HUES64 (cell line): ENCODE results near the gene STEAP3.

Source experiments
- H3K27ac ChIP-seq: 2 replicates; pipeline ENCODE4 v1.7.0; 2013; ENCODE audit warnings: low read depth, low read length, inconsistent platforms
- H3K27me3 ChIP-seq: 2 replicates; pipeline ENCODE4 v1.6.1; 2013; ENCODE audit warnings: mild to moderate bottlenecking, low read length; ENCODE audit not compliant: insufficient read depth
- H3K36me3 ChIP-seq: 2 replicates; pipeline ENCODE4 v1.6.1; 2013; ENCODE audit warnings: mild to moderate bottlenecking, low read length; ENCODE audit not compliant: insufficient read depth
- H3K4me1 ChIP-seq: 2 replicates; pipeline ENCODE4 v1.6.1; 2013; ENCODE audit warnings: mild to moderate bottlenecking, low read length, moderate library complexity; ENCODE audit not compliant: insufficient read depth
- H3K4me3 ChIP-seq: 2 replicates; pipeline ENCODE4 v1.5.1; 2013; ENCODE audit warnings: mild to moderate bottlenecking, low read length, moderate library complexity
- H3K9ac ChIP-seq: 2 replicates; pipeline ENCODE4 v1.6.1; 2013; ENCODE audit warnings: mild to moderate bottlenecking, low read depth, low read length
- H3K9me3 ChIP-seq: 2 replicates; pipeline ENCODE4 v1.6.1; 2013; ENCODE audit warnings: low read depth, low read length; ENCODE audit not compliant: insufficient read depth
- WGBS: fragments of 150-250, 120-280 bp; methylation state at CpG from one replicate; pipeline ENCODE4 v1.1.7; 2013; ENCODE audit warnings: missing lambda C conversion rate; 5-methylcytosine and 5-hydroxymethylcytosine counted together

Gene STEAP3

GRCh38 chr2:119181391-119181790, 42.2 kb upstream of the STEAP3 start:
- H3K9me3 ChIP-seq: no peaks in the 10 kb centered on the region
- no peaks in the 10 kb centered on the region for H3K36me3 ChIP-seq
- H3K4me3 ChIP-seq: no peak overlapping the region
- no peaks in the 10 kb centered on the region for H3K27me3 ChIP-seq
- no peaks in the 10 kb centered on the region for H3K4me1 ChIP-seq
- no peak overlapping the region for H3K9ac ChIP-seq
- WGBS: 93% methylated on average over 10 of the region's 10 CpGs
- no peak overlapping the region for H3K27ac ChIP-seq

- WGBS: 90% methylated on average over 13 of the region's 13 CpGs
- Histone ChIP-seq H3K27me3 (no peaks in the 10 kb centered on the region), H3K27ac (no peak overlapping the region), H3K4me1 (no peaks in the 10 kb centered on the region), H3K36me3 (no peaks in the 10 kb centered on the region), H3K4me3 (no peak overlapping the region), H3K9ac (no peak overlapping the region), H3K9me3 (no peaks in the 10 kb centered on the region)
These were observed 41.7 kb upstream of the STEAP3 start for GRCh38 chr2:119181791-119182445.

- H3K27me3 ChIP-seq: no peaks in the 10 kb centered on the region
- H3K4me3 ChIP-seq: no peak overlapping the region
- H3K9me3 ChIP-seq: no peaks in the 10 kb centered on the region
- no peaks in the 10 kb centered on the region for H3K4me1 ChIP-seq
- H3K27ac ChIP-seq: no peak overlapping the region
- no peak overlapping the region for H3K9ac ChIP-seq
- no peaks in the 10 kb centered on the region for H3K36me3 ChIP-seq
- WGBS: 96% methylated on average over 7 of the region's 7 CpGs
These were observed 39.1 kb upstream of the STEAP3 start for GRCh38 chr2:119184512-119184911.

GRCh38 chr2:119190321-119191111, 33.1 kb upstream of the STEAP3 start:
- H3K36me3 ChIP-seq: no peaks in the 10 kb centered on the region
- no peak overlapping the region for H3K9ac ChIP-seq
- H3K27me3 ChIP-seq: no peaks in the 10 kb centered on the region
- H3K4me1 ChIP-seq: 0 out of 2 replicates have a peak, but pooled peaks cover 2% of the 10 kb centered on the region
- no peaks in the 10 kb centered on the region for H3K9me3 ChIP-seq
- H3K27ac ChIP-seq: no peak overlapping the region
- 84% methylated on average over 8 of the region's 8 CpGs for WGBS
- H3K4me3 ChIP-seq: no peak overlapping the region

- Histone ChIP-seq H3K9me3 (no peaks in the 10 kb centered on the region), H3K36me3 (no peaks in the 10 kb centered on the region), H3K4me1 (peaks cover 21% of the 10 kb centered on the region), H3K27me3 (no peaks in the 10 kb centered on the region), H3K9ac (no peak overlapping the region), H3K4me3 (no peak overlapping the region), H3K27ac (no peak overlapping the region)
- WGBS: 71% methylated on average over 6 of the region's 6 CpGs
These were observed 30.7 kb upstream of the STEAP3 start for GRCh38 chr2:119192893-119193292.

GRCh38 chr2:119195001-119195400, 28.6 kb upstream of the STEAP3 start:
- Histone ChIP-seq H3K4me1 (peaks cover 21% of the 10 kb centered on the region), H3K9ac (no peak overlapping the region), H3K36me3 (no peaks in the 10 kb centered on the region), H3K4me3 (no peak overlapping the region), H3K9me3 (no peaks in the 10 kb centered on the region), H3K27ac (no peak overlapping the region), H3K27me3 (no peaks in the 10 kb centered on the region)
- 88% methylated on average over 5 of the region's 5 CpGs for WGBS

GRCh38 chr2:119195887-119196286, 27.7 kb upstream of the STEAP3 start:
- Histone ChIP-seq H3K9me3 (no peaks in the 10 kb centered on the region), H3K4me3 (no peak overlapping the region), H3K36me3 (no peaks in the 10 kb centered on the region), H3K27ac (peak overlapping the region; percentile 83; the same call in 1 of the 2 replicates), H3K9ac (no peak overlapping the region), H3K27me3 (no peaks in the 10 kb centered on the region), H3K4me1 (peaks cover 21% of the 10 kb centered on the region)
- WGBS: 27% methylated on average over 2 of the region's 2 CpGs

- H3K9me3 ChIP-seq: no peaks in the 10 kb centered on the region
- H3K9ac ChIP-seq: no peak overlapping the region
- peaks cover 21% of the 10 kb centered on the region for H3K4me1 ChIP-seq
- peak overlapping the region; percentile 83; the same call in 1 of the 2 replicates for H3K27ac ChIP-seq
- H3K36me3 ChIP-seq: no peaks in the 10 kb centered on the region
- peak overlapping the region; percentile 13; the same call in 1 of the 2 replicates for H3K4me3 ChIP-seq
- WGBS: 17% methylated on average over 6 of the region's 7 CpGs
- no peaks in the 10 kb centered on the region for H3K27me3 ChIP-seq
These were observed 27.1 kb upstream of the STEAP3 start for GRCh38 chr2:119196301-119197125.

- Histone ChIP-seq H3K9me3 (no peaks in the 10 kb centered on the region), H3K4me3 (no peak overlapping the region), H3K9ac (no peak overlapping the region), H3K4me1 (peaks cover 21% of the 10 kb centered on the region), H3K27ac (no peak overlapping the region), H3K27me3 (no peaks in the 10 kb centered on the region), H3K36me3 (no peaks in the 10 kb centered on the region)
These were observed 26.6 kb upstream of the STEAP3 start for GRCh38 chr2:119197126-119197405.

GRCh38 chr2:119197529-119198239, 25.9 kb upstream of the STEAP3 start:
- Histone ChIP-seq H3K9me3 (no peaks in the 10 kb centered on the region), H3K36me3 (no peaks in the 10 kb centered on the region), H3K4me1 (peaks cover 21% of the 10 kb centered on the region), H3K27me3 (no peaks in the 10 kb centered on the region), H3K27ac (no peak overlapping the region), H3K4me3 (no peak overlapping the region), H3K9ac (no peak overlapping the region)
- WGBS: 88% methylated on average over 8 of the region's 10 CpGs
